GM21423 (cell line): ENCODE measurements around the gene ZKSCAN5.
"Not testable (repeated sequence)": the region's sequence is repeated elsewhere in the genome, so short reads cannot be mapped to it uniquely, and the experiment has no call there.

Experiments
- ATAC-seq: cut with Tn5 transposase; IDR thresholded peaks from one replicate; pipeline ENCODE4 v1.9.1; 2021; ENCODE audit warnings: mild to moderate bottlenecking, moderate library complexity; ENCODE audit not compliant: unreplicated experiment

ZKSCAN5 gene

GRCh38 chr7:99497766-99498545, 6.5 kb upstream of the ZKSCAN5 start:
- ATAC-seq, result no peak

DNA sequence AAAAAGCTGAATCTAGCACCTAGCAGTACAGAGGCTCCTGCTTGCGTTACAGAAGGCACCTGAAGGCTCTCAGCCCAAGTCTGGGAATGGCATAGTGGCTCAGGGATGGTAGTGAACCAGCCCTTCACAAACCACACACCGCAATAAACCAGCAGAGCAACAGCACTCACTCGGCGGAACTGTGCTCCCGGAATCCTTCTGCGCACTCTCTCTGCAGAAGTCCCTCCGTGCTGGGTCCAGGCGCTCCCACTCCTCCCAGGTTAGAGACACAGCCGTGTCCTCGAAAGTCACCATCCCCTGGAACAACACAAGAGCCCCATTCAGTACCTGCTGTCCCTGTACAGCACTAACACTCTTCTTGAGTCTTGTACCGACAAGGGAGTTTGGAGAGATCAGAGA, 5.9 kb upstream of the ZKSCAN5 start:
- no peak for ATAC-seq

DNA sequence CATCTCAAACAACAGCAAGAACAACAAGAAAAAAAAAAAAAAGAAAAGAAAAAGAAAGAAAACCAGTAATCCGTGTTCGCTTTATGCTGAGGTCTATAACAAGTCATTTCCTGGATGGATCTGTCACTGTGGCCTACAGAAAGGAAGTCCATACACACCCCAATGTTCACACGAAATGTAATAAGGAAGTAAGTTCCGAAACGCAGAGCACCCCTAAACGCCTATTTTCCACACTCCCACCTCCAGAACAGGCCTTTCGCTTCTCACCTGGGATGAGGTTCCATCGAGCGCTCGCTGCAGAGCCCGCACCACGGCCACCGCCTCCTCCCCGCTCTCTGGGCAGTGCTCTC, 5.1 kb upstream of the ZKSCAN5 start:
- ATAC-seq, result peak; percentile 12

DNA sequence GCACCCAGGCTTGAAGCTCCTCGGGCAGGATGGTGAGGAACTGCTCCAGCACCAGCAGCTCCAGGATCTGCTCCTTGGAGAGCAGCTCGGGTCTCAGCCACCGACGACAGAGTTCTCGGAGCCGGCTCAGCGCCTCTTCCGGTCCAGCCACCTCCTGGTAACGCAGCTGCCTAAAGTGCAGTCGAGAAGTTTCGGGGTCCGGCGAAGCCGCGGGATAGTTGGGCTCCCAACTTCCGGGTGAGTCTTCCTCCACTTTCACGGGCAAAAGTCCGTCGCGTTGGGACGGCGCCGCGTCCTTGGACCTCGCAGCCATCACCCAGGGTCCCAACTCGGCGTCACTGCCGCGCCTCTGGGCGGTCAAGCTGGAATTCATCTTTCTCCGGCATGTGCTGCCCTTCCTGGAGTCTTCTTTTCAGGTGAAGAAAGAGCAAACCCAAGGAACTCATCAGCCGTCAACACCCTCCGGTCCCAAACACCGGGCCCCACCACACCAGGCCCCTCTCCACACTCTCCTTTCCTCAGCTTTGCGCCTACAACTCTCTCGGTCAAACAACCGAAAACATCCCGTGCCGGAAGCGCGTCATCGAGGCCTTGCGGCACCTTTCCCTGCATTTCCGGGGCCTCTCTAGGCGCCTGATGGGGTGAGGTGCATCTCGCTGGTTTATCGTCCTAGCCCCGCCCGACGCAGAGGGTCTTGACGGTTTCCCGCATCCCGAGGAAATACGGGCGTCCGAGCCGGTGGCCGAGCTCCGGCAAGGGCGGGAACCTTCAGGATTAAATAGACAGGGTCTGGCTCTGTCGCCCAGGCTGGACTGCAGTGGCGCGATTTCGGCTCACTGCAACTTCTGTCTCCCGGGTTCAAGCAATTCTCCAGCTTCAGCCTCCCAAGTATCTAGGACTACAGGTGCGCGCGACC, 4.5 kb upstream of the ZKSCAN5 start, which contains the start of gene ZNF394:
Gene ZNF394 (minus strand): TSS at position 561 of the 916 bp plus-strand sequence. CDS start 188 bp downstream, at position 373.
- peak; percentile 41 for ATAC-seq

GRCh38 chr7:99500637-99501009, 3.8 kb upstream of the ZKSCAN5 start:
- ATAC-seq, result no peak

DNA sequence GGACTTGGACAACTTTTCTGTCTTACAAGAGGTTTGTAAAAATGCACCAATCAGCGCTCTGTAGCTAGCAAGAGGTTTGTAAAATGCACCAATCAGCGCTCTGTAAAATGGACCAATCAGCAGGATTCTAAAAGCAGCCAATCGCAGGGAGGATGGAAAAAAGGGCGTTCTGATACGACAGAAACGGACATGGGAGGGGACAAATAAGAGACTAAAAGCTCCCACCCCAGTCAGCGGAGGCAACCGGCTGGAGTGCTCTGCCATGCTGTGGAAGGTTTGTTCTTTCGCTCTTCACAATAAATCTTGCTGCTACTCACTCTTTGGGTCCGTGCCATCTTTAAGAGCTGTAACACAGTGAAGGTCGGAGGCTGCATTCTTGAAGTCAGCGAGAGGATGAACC, 3.2 kb upstream of the ZKSCAN5 start:
- ATAC-seq, result not testable (repeated sequence)

DNA sequence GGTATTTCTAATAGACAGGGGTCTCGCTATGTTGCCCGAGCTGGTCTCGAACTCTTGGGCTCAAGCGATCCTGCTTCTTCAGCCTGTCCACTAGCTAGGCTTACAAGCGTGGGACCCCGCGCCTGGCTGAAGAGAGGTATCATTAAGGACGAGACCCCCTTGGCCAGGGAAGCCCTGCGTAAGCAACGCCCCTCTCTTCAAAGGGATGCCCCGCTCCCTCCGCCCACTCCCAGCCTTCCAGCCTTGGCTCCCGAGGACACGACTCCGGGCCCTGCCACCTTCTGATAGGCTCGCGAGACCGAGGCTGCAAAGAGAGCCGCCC, 220 bp upstream of the ZKSCAN5 start:
- ATAC-seq, result no peak

DNA sequence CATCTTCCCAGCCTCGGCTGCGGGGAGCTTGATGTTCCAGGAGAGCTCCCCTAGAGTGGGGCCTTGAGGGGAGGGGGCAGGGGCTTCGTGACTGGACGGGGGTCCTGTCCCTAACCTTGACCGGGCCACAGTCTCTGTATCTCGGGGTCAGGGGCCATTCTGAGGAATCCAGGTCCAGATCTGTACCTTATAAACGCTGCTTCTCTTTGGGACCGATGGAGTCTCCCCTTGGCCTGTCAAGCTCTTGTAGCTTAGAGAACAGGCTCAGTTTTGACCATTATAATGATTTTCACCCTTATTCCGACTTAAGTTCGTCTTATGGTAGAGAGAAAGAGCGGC, 831 bp downstream of the ZKSCAN5 start:
- ATAC-seq, result no peak

DNA sequence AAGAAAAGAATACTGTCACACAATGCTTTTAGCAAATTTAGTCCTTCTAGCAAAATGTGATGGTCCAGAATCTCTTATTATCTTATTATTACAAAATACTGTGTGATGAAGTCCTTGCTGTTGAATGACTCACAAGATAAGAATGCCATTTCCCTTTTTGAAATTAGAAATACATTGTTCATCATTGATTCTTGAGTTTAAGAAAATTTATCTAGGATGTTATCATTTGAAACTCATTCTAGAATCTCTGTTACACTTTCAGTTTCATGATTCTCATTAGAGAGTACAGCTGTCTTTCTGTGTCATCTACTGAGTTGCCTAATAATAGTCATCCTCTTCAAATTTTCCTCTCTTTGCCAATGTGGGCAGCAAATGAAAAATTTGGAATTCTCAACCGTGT, 9.6 kb downstream of the ZKSCAN5 start:
- ATAC-seq, result no peak

DNA sequence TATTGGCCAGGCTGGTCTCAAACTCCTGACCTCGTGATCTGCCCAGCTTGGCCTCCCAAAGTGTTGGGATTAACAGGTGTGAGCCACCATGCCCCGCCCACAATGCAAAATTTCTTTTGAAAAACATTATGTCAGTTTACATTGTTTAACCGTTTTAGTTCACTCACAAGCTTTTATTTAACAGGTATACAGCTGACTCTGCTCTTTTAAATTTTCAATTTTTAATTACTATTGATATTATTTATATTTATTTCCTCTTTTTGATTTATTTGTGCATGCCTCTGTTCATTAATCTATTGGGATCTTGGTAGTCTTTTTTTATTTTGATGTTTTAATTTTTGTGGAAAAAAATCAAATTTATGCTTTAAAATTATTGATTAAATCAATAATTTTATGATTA, 16.9 kb downstream of the ZKSCAN5 start:
- no peak for ATAC-seq

GRCh38 chr7:99525713-99526440, 21.4 kb downstream of the ZKSCAN5 start:
- no peak for ATAC-seq

DNA sequence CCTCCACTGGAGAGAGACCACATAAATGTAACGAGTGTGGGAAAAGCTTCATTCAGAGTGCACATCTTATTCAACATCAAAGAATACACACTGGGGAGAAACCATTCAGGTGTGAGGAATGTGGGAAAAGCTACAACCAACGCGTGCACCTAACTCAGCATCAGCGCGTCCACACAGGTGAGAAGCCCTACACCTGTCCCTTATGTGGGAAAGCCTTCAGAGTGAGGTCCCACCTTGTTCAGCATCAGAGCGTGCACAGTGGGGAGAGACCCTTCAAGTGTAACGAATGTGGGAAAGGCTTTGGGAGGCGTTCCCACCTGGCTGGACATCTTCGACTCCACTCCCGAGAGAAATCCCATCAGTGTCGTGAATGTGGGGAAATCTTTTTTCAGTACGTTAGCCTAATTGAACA, 26.9 kb downstream of the ZKSCAN5 start:
- ATAC-seq, result no peak

GRCh38 chr7:99535667-99536066, 31.2 kb downstream of the ZKSCAN5 start:
- no peak for ATAC-seq

DNA sequence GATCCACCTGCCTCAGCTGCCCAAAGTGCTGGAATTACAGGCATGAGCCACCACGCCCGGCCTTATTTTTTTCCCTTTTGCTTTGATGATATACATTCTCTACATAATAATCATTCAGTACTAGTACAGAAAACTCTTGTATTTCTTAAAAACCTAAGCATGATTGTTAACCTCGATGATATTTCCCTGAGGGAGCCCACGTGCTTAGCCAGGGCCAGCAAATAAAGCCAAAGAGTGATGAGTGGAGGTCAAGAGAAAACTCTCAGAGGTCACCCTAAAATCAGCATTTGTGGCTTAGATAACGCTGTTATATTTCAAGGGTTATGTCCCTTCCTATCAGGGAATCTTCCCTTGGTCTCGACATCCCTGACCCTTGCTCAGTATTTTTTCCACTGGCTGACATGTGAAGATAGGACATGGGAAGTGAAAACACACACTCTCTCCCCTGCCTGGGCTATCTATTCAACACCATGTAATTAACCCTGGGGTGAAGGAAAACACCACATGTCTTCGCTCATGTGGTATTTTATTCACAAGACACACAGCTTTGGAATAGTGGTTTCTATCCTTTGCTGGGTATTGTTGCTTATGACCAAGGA, 34.9 kb downstream of the ZKSCAN5 start:
- ATAC-seq, result no peak

GRCh38 chr7:99540542-99540941, 36.1 kb downstream of the ZKSCAN5 start:
- no peak for ATAC-seq

- ATAC-seq, result no peak
Observed at GRCh38 chr7:99541212-99541611, 36.8 kb downstream of the ZKSCAN5 start.

DNA sequence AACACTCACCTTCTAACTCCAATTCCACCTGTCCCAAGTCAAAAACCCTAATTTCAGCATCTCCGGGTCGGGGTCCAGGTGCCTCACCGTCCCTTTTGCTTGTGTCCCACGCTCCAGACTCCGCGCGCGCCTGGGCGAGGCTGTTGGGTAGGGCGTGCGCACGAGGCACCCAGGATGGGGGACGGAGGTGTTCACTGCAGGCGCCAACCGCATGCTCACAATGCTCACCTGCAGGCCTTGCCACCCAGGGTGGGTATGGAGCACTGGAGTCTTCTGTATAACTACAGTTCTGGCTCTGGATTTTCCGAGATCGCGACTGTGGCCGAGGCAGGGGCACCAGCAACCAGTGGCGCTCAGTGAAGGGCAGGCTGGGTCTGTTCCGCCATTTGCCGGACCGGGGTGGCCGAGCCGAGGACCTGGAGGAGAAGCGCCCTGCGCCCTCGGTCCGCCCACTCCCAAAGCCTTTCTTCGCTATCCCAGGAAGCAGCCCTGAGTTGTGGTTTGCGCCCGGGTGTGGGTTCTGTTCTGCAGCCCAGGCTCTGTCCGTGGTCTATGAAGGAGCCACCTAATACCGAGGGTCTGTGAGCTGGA, 38.7 kb downstream of the ZKSCAN5 start:
- no peak for ATAC-seq

DNA sequence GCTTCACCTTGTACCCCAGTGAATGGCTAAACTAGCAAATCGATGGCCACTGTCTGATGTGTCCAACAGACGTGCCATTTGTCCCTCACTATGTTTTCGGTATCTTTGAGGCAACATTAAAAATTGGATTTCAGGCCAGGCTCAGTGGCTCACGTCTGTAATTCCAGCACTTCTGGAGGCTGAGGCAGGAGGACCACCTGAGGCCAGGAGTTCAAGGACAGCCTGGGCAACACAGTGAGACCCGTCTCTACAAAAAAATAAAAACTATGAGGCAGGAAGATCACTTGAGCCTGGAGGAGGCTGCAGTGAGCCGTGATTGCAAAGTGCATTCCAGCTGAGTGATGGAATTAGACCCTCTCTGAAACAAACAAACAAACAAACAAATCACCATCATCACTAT, 39.5 kb downstream of the ZKSCAN5 start:
- ATAC-seq, result no peak

DNA sequence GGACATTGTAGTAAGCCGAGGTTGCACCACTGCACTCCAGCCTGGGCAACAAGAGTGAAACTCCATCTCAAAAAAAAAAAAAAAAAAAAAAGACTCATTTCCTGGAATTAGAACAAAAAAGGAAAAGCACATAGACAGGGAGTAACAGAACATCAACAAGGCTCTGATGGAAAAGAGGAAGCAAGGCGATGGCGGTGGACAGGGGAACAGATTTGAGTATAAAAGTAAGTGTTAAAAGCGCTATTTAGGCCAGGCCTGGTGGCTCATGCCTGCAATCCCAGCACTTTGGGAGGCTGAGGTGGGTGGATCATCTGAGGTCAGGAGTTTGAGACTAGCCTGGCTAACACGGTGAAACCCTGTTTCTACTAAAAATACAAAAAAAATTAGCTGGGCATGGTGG, 40.8 kb downstream of the ZKSCAN5 start:
- not testable (repeated sequence) for ATAC-seq

- ATAC-seq, result not testable (repeated sequence)
Observed at GRCh38 chr7:99549545-99549944, 45.1 kb downstream of the ZKSCAN5 start.

DNA sequence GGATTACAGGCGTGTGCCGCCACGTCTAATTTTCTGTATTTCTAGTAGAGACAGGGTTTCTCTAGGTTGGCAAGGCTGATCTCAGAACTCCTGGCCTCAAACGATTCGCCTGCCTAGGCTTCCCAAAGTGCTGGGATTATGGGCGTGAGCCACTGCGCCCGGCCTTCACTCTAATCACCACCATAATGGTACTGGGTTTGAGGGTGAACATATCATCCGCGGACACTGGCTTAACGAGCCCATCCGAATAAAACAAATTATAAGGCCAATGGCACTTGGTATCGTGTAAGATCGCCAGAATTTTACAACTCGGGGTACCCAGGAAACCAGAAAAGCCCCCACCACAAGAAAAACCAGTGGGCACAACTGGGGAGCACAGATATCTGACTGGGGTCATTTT, 46.9 kb downstream of the ZKSCAN5 start:
- ATAC-seq, result peak; percentile 6
